ENCODE data around the gene CSNK1G2.

The CSNK1G2 gene

GRCh38 chr19:1970003-1970805 lies 29.2 kb downstream of the CSNK1G2 start:
- no peak overlapping the region for H3K27ac ChIP-seq
- TF ChIP-seq, protein P1, sequence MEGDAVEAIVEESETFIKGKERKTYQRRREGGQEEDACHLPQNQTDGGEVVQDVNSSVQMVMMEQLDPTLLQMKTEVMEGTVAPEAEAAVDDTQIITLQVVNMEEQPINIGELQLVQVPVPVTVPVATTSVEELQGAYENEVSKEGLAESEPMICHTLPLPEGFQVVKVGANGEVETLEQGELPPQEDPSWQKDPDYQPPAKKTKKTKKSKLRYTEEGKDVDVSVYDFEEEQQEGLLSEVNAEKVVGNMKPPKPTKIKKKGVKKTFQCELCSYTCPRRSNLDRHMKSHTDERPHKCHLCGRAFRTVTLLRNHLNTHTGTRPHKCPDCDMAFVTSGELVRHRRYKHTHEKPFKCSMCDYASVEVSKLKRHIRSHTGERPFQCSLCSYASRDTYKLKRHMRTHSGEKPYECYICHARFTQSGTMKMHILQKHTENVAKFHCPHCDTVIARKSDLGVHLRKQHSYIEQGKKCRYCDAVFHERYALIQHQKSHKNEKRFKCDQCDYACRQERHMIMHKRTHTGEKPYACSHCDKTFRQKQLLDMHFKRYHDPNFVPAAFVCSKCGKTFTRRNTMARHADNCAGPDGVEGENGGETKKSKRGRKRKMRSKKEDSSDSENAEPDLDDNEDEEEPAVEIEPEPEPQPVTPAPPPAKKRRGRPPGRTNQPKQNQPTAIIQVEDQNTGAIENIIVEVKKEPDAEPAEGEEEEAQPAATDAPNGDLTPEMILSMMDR (conservative IDR thresholded peaks at IDR 0.05) = no peak

- H3K27ac ChIP-seq = no peak overlapping the region
- TF ChIP-seq, protein P1 (conservative IDR thresholded peaks at IDR 0.05) = no peak
Observed at GRCh38 chr19:1970806-1971502, 30.0 kb downstream of the CSNK1G2 start.

DNA sequence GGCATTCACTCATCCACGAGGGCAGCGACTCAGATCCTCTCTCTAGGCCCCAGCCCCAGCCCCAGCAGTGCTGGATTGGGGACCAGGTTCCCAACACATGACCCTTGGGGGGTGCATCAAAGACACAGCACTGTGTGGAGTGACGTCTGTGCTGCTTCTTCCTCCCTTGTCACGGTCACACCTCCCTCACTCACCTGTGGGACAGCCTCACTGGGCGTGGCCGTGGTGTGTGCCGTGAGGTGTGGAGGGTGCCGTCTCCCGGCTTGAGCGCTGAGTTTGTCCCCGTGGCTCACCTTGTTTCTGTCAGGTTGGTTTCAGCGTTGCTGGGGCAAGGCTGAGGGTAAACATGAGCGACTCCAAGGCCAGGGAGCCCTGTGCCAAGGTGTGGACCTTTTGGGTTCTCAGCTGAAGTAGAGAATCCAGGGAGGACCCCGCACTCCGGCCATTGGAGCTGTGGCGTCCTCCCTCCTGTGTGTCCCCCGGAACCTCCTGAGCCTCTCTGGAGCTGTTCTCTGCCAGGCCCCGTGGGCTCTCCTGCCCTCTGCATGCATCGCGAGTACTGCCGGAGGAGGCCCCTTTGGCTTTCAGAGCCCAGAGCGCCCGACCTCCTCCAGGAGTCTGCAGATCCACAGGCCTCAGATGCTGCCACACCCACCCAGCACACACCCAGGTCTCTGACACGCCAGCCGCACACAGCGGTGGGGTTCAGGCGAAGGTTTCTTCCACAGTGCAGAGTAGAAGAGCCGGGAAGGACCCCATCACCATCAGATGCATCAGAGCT lies 33.6 kb downstream of the CSNK1G2 start:
- TF ChIP-seq, protein P1 (conservative IDR thresholded peaks at IDR 0.05) = no peak
- no peak overlapping the region for H3K27ac ChIP-seq

GRCh38 chr19:1975162-1975480 lies 34.1 kb downstream of the CSNK1G2 start:
- H3K27ac ChIP-seq = no peak overlapping the region
- TF ChIP-seq, protein P1 (conservative IDR thresholded peaks at IDR 0.05) = no peak

DNA sequence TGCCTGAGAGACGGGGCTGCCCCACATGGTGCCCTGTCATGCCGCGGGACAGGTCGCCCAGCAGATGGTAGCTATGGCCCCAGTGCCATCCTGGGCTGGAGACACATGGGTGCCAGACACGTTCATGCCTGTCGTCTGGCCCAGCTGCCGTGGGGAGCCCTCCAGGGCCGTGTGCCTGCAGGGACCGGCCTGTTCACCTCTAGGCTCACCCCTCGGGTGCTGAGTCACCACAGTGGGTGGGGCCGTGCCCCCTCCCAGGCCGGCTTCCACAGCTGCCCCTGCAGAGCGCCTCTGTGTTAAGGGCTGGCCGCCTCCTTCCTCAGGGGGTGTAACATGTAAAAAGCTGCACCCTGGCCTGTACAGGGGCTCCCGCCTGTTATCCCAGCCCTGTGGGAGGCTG lies 36.1 kb downstream of the CSNK1G2 start:
- TF ChIP-seq, protein P1 (conservative IDR thresholded peaks at IDR 0.05) = no peak
- no peak overlapping the region for H3K27ac ChIP-seq

- no peak overlapping the region for H3K27ac ChIP-seq
- TF ChIP-seq, protein P1 (conservative IDR thresholded peaks at IDR 0.05) = no peak
Observed at GRCh38 chr19:1978346-1978894, 37.4 kb downstream of the CSNK1G2 start.

GRCh38 chr19:1979017-1979416 lies 38.0 kb downstream of the CSNK1G2 start:
- no peak overlapping the region for H3K27ac ChIP-seq
- TF ChIP-seq, protein P1 (conservative IDR thresholded peaks at IDR 0.05) = no peak
